Measurements from ENCODE around the gene SMIM35.

- TF ChIP-seq EZH2phosphoT487 (conservative IDR thresholded peaks at IDR 0.05; ENCODE audit: low read length), result no peak
- TF ChIP-seq, protein P1, sequence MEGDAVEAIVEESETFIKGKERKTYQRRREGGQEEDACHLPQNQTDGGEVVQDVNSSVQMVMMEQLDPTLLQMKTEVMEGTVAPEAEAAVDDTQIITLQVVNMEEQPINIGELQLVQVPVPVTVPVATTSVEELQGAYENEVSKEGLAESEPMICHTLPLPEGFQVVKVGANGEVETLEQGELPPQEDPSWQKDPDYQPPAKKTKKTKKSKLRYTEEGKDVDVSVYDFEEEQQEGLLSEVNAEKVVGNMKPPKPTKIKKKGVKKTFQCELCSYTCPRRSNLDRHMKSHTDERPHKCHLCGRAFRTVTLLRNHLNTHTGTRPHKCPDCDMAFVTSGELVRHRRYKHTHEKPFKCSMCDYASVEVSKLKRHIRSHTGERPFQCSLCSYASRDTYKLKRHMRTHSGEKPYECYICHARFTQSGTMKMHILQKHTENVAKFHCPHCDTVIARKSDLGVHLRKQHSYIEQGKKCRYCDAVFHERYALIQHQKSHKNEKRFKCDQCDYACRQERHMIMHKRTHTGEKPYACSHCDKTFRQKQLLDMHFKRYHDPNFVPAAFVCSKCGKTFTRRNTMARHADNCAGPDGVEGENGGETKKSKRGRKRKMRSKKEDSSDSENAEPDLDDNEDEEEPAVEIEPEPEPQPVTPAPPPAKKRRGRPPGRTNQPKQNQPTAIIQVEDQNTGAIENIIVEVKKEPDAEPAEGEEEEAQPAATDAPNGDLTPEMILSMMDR (IDR thresholded peaks at IDR 0.05; ENCODE audit: insufficient read depth, low read length, poor library complexity, severe bottlenecking), result no peak
These were observed 13.2 kb downstream of the SMIM35 start for GRCh38 chr11:118073554-118073953.

Data from SU-DHL-6 (cell line).